Bone marrow (tissue), 2 donors: ENCODE measurements around the gene NOSTRIN.
"Not testable (repeated sequence)": the region's sequence is repeated elsewhere in the genome, so short reads cannot be mapped to it uniquely, and the experiment has no call there.

Experiments
- DNase-seq, 2 donors: peaks; one replicate each; lab custom pipeline; 2025; lab: John Stamatoyannopoulos, UW

Gene NOSTRIN

DNA sequence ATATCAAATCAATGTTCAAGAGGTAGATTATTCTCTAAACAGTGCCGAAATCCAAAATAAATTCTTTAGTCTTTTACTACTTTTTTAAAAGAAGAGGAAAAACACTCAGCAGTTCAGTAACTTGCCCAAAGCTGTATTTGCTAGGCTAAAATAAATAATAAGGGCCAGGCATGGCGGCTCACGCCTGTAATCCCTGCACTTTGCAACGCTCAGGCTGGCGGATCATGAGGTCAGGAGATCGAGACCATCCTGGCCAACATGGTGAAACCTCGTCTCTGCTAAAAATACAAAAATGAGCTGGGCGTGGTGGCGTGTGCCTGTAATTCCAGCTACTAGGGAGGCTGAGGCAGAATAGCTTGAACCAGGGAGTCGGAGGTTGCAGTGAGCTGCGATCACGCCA, 79.7 kb downstream of the NOSTRIN start:
- DNase-seq: not testable (repeated sequence)

DNA sequence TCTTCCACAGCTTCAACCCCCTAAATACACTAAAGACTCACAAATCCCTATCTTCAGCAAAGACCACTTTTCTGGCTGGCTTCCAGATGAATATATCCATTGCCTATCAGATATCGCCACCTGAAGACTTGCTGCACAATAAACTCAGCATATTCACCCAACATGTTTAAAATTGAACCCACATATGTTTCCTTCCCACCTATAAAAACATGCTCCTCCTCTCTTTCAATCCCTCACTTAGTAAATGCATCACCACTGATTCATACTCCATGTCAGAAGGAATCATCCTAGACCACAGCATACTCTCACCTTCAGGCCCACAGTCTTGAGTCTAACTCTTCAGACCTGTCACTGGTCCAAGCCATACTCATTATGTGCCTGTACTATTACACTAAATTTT, 82.5 kb downstream of the NOSTRIN start:
- DNase-seq: no peak

DNA sequence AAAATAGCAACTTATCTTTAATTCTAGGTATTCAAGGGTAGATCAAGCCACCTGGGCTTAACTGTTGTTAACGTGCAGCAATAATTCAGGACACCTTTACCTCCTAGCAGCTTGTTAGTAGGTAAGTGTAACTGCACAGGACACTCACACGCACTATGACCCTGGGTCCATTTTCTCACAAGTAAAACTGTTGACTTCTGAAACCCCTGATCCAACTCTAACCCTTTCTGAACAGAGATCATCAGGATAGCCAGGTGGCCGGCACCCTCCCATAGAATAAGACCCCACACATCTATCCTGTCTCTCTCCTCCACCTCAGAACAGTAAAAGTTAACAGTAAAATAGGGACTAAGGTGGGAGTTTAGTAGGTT, 87.2 kb downstream of the NOSTRIN start:
- no peak for DNase-seq

DNA sequence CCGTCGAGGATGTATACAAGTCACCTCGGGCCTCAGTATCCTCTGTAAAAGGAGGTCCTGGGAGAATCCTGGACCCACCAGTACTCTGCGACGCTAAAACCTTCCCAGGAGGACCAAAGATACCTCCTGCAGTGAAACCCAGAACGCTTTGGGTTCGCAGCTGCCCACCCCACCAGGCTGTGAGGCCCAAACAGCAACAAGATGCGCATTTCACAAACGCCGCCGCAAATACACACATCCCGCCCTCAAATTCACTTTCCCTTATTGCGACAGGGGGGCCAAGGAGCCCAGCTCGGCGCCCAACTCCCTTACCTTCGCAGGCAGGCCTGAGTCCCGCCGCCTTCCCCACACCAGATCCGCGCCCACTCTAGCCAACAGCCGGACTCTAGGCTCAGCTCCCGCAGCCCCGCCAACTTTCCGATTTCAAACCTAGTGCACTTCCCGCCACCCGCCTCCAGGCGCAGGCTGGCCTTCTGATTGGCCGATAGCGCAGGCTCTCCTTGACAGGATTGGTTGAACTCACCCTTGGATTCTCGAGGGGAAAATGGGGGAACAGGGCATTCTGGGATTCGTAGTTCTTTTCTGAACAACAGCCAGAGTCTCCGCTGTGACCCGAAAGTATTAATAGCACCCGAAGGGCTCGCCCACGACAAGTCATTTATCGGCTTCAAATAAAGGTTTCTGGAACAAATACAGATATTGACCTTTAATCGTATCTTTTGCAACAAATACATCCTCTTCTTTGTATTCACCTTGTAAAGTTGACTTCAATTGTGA, 87.8 kb downstream of the NOSTRIN start, which contains the start of gene SPC25:
Gene SPC25 (minus strand): TSS at position 425 of the 777 bp plus-strand sequence. CDS start 911 bp downstream, outside the sequence.
- DNase-seq: peak; percentile 54 to 89

DNA sequence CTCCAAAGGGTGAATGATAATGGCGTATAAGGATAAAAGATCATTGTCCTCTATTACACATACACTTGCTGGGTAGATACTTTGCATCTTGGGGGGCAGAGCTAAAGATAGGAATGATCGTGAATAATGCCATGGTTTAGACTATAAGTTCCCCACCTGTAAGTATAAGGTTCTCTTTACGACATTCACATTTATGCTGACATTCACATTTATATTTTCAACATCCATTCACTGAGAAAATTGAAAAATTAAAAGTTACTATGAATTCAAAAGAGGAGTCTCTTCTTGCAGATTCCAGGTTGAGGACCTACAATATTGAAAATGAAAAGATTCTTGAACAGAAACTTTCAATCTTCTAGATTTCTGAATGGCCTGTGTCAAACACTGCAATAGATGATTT, 89.9 kb downstream of the NOSTRIN start:
- DNase-seq: no peak

DNA sequence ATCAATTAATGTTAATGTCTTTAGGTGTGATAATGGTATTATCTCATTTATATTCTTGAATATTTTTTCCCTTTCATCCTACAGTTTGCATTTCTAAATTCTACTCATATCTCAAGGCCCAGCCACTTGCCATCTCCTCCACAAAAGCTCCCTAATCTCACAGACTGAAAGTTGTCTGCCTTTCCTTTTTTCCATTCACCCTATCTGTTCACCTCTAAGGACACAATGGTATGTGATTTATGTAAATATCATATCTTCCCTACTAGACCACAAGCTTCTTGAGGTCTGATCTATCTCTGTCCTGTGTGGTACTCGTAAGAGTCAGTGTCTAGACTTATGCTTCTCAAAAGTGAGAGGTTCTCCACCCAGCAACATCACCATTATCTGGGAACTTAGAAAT, 91.7 kb downstream of the NOSTRIN start:
- no peak for DNase-seq

DNA sequence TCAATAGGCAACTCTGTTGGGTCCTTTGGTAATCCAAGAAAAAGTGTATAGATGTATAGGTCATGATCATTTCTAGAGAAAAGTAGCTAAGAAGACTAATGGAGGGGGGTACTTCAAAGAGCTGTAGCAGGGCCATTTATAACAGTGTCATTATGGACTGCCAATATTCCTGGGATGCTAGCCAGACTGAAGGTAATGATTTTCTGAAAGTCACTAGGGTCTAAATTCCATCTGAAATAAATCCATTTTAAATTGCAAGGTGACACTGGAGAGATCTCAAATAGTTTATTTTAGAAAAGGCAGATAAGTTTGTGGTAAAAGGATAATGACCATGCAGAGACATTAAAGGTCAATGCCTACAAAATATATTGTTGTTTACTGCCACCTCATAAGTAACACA, 92.3 kb downstream of the NOSTRIN start:
- DNase-seq: no peak

DNA sequence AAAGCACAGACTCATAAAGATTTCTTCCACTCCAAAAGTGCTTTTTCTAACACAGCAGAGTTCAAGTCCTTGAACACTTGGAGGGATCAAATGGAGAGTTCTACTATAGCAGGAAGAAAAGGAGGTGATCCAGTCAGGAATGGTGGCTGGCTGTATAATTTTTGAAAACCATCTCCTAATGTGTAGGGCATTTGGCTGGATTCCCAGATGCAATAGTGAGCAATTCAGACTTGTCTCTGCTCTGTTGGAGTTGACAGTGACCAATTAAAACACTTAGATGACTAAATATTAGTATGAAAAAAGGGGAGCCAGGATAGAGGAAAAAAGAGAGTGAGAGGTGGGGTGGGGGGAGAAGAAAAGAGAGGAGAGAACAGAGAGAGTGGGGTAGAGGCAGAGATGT, 93.3 kb downstream of the NOSTRIN start:
- no peak for DNase-seq

DNA sequence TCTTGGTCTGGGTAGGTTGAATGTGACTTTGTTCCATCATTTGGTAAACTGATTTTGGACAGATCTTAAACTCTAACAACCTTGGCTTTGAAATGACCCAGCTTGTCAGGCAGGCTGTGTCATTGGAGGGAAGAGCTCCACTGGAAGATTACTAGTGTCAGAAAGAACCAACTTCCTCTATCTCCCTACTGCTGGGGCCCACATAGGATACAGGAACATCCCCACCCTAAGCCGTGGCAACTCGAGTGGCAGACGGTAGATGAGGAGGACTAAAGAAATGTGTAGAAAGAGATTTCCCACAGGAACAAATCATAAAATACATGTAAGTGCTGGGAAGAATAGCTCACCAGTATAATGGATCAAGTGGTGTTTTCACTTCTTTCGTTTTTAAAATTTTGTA, 94.3 kb downstream of the NOSTRIN start:
- DNase-seq: no peak

DNA sequence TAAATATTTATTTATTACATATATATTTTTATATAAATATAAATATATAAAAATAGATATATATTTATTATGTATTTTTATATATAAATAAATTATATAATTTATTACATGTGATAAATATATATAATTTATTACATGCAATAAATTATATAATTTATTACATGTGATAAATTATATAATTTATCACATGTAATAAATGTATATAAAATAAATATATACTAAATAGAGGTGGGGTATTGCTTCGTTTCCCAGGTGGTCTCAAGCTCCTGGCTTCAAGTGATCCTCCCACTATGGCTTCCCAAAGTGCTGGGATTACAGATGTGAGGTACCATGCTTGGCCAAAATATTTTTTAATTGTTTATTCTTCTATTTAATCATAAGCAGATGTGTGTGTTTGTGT, 95.0 kb downstream of the NOSTRIN start:
- no peak for DNase-seq

DNA sequence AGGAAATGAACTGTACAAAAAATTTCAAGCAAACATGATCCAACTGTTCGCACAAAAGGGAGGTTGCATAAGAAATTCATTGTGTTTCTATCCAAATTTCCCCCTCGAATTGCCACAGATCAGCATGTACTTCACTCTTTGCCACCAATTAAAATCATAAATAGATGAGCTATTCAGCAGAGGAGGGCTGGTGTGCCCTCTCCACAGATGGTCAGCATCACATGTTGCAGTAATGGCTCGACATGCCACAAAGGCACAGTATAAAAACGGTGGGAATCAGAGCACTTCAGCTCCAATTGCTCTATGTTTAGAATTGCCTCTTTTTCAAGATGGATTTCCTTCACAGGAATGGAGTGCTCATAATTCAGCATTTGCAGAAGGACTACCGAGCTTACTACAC, 98.6 kb downstream of the NOSTRIN start, which contains the start of gene G6PC2:
Gene G6PC2 (plus strand): TSS at position 289 of the 400 bp plus-strand sequence. CDS start 41 bp downstream, at position 330.
- no peak for DNase-seq

DNA sequence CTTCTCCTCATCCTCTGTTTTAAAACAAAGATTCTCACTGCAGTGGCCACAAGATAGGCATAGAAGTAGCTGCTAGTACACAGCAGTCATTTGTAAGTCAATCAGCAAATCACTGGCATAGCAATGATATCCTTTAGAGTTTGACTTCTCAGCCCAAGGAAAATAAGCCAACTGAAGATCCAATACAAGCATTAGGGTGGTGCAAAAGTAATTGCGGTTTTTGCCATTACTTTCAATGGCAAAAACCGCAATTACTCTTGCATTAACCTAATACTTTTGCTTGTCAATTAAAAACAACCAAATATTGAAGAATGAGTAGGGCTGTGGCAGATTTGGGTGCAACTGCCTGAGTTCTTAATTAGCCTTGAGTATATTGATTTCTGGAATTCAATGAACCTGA, 101.5 kb downstream of the NOSTRIN start:
- DNase-seq: no peak

DNA sequence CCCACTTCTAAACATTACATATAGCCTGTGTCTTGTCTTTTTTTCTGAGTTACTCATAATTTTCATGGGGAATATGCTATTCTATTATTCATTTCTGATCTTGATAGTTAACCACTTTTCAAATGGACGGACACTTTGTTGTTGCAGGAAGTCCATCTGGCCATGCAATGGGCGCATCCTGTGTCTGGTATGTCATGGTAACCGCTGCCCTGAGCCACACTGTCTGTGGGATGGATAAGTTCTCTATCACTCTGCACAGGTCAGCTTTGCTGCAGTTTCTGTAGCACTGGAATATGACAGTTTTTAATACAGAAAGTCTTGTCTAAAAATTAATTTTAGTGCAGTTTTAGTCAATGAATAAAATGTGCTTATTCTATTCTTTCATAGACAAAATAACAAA, 101.9 kb downstream of the NOSTRIN start:
- DNase-seq: no peak

DNA sequence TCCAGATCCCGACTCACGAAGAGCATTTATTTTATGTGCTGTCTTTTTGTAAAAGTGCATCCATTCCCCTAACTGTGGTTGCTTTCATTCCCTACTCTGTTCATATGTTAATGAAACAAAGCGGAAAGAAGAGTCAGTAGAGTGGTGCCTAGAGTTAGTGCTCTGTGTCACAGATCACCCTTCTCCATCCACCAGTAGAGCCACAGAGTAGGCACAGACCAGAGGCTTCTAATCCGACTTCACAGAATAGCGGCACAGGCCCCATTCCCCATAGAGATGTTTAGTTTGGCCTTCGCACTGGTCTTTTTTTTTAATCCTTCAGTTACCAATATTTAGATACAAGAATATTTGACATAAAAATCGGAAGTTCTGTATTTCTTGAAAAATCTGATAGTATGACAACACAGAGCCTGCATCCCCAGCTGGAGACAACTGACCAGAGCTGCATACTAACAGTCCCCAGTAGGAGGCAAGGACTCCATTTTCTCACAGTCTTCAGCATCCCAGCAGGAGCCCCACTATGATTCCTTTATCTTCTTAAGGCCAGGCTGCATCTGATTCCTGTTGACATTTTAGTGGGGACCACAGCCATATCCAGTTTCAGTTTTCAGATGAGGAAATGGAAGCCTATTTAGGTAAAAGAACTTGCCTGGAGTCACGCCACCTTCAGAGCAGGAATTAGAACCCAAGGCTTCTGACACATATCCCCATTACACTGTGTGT, 105.7 kb downstream of the NOSTRIN start:
- DNase-seq: no peak

DNA sequence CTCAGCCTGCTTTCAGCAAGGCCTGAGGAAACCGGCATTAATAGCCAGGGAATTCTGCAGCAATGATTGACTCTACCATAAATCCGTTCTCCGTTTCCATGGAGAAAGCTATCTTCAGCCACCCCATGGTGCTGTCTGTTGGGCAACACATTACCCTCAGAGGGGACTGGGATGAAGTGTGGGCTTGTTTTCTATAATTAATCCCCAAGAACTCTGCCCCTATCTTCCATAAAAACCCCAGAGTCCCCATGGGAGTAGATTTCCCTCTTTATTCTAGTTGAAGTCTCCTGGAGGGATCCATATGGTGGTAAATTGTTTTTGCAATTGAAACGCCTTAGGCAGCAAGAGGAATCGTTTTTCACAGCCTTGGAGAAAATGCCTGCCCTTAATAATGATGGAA, 107.9 kb downstream of the NOSTRIN start:
- no peak for DNase-seq

DNA sequence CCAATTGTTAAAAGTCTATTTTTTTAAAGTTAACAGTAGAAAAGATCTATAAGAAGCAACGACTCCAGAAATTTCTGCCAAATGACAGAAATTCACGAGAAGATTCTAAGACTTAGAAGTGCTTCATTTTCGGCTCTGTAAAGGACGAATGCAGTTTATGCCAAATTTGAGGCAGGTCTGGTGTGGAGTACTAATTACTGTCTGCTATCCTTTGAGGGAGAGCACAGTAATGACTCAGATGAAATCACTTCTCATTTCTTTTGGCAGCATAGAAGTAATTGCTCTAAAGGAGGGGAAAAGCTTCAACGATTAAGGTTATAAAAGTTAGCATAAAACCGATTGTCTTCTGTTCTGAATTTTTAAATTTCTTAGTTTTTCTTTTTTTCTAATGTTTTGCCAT, 110.0 kb downstream of the NOSTRIN start:
- peak in 1 of 2 donors; percentile 28 for DNase-seq

DNA sequence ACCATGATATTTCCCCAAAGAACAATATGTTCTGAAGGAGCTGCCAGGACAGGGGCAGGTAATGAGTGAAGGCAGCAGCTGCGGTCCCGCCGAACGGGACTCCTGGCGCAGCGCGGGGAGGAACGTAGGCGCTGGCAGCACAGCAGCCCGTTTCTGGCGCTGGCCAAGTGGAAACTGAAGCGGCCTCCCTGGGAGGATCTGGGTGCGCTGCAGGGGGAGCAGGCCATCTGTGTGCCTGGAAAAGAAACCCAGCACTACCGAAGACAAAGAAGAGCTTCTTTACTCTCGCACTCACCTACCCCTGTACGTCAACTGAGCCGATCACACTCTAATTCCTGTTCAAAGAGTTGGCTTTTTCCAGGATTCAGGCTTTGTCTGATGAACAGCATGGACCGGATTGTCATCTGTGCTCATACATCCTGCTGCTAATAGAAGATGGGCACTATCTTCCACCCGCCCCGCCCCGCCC, 110.5 kb downstream of the NOSTRIN start:
- DNase-seq: no peak

DNA sequence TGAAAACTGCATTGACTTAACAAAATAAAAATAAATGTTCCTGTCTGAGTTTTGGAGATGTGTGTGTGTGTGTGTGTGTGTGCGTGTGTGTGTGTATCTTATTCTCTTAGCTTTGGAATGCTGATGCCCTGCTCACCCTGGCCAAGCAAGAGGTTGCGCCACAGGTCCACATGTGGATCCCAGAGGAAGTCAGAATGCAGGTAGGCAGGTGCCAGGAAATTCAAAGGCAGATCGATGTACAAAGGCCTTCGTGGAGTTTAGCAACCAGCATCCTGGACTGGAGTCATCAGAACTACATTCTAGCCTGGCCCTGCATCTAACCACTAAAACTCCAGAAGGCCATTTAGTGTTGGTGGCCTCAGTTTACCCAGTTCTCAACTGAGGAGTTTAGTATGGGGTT, 111.1 kb downstream of the NOSTRIN start:
- DNase-seq: no peak
